GM19193 (cell line): ENCODE data around the gene C5orf34.

Experiments
- POLR2A ChIP-seq: IDR thresholded peaks from 4 replicates; pipeline ENCODE4 v1.6.1; 2011; ENCODE audit not compliant: insufficient read depth, insufficient read length; ENCODE audit errors: extremely low read depth

C5orf34 gene

GRCh38 chr5:43536972-43537371, 22.0 kb upstream of the C5orf34 start:
- TF ChIP-seq POLR2A: no peak

GRCh38 chr5:43533646-43534045, 18.7 kb upstream of the C5orf34 start:
- no peak for TF ChIP-seq POLR2A

- no peak for TF ChIP-seq POLR2A
Measured at GRCh38 chr5:43530648-43531047, 15.7 kb upstream of the C5orf34 start.

GRCh38 chr5:43523662-43524072, 8.7 kb upstream of the C5orf34 start:
- TF ChIP-seq POLR2A: no peak

GRCh38 chr5:43520615-43521014, 5.7 kb upstream of the C5orf34 start:
- TF ChIP-seq POLR2A: no peak

- no peak for TF ChIP-seq POLR2A
Measured at GRCh38 chr5:43515678-43516048, 715 bp upstream of the C5orf34 start.

GRCh38 chr5:43514471-43514815, 505 bp downstream of the C5orf34 start:
- no peak for TF ChIP-seq POLR2A

GRCh38 chr5:43514025-43514424, 923 bp downstream of the C5orf34 start:
- TF ChIP-seq POLR2A: no peak

- TF ChIP-seq POLR2A: no peak
Measured at GRCh38 chr5:43498581-43498980, 16.4 kb downstream of the C5orf34 start.

- TF ChIP-seq POLR2A: no peak
Measured at GRCh38 chr5:43497311-43498104, 17.4 kb downstream of the C5orf34 start.

GRCh38 chr5:43491326-43491725, 23.6 kb downstream of the C5orf34 start:
- no peak for TF ChIP-seq POLR2A

GRCh38 chr5:43486353-43486752, 28.6 kb downstream of the C5orf34 start:
- TF ChIP-seq POLR2A: no peak

GRCh38 chr5:43485406-43485805, 29.5 kb downstream of the C5orf34 start:
- TF ChIP-seq POLR2A: no peak

GRCh38 chr5:43484106-43484849, 30.7 kb downstream of the C5orf34 start:
- peak; percentile 41 for TF ChIP-seq POLR2A

GRCh38 chr5:43483298-43484105, 31.4 kb downstream of the C5orf34 start, which contains the start of gene TMEM267:
TSS of gene TMEM267 (minus strand) at chr5:43483865. CDS start at chr5:43453969, 29,896 bp downstream.
- TF ChIP-seq POLR2A: peak; percentile 91

GRCh38 chr5:43482490-43483297, 32.3 kb downstream of the C5orf34 start:
- no peak for TF ChIP-seq POLR2A
